A549 (cell line): Measurements from ENCODE around the gene S100A12.

Experiments used
- CTCF ChIP-seq: fragments of >200 bp; sonication (Bioruptor Twin); formaldehyde crosslinking; IDR thresholded peaks from 3 replicates; pipeline ENCODE4 v1.5.1; 2016
- NFE2L2 ChIP-seq: fragments of 150-350 bp; conservative IDR thresholded peaks from 2 replicates; pipeline ENCODE4 v1.6.1; 2014; ENCODE audit warnings: low read length
- POLR2AphosphoS2 ChIP-seq: conservative IDR thresholded peaks from 2 replicates; pipeline ENCODE4 v1.6.1; 2012; ENCODE audit warnings: low read length, improper control_type of control experiment, inconsistent platforms

- TF ChIP-seq CTCF (no peak), POLR2AphosphoS2 (no peak), NFE2L2 (no peak)
Measured at GRCh38 chr1:153402226-153402625, 26.8 kb upstream of the S100A12 start.
